SK-N-SH (cell line): Measurements from ENCODE around the gene CACYBP. TPM values are rescaled to one million over a fixed set of nuclear protein-coding genes. Genes with fewer than 3 reads are reported as not detected.

Source experiments
- CTCF ChIA-PET: fragments of 300-600, 350-600 bp; formaldehyde crosslinking; extraction: SDS; loops from one replicate; lab custom pipeline; 2021; lab: Yijun Ruan, JAX
- POLR2A ChIA-PET: fragments of 350-600 bp; sonication (Branson Sonifier 250); formaldehyde crosslinking; extraction: SDS; loops from one replicate; lab custom pipeline; 2020; ENCODE audit warnings: antibody characterized with exemption, inconsistent platforms; lab: Yijun Ruan, JAX
- DNase-seq: peaks from one replicate; pipeline ENCODE4 v3.0.0; 2012
- H2AFZ ChIP-seq: fragments of 200-600 bp; sonication (generic); 2 replicates; pipeline ENCODE4 v1.8.1; 2016; ENCODE audit warnings: antibody characterized with exemption, mild to moderate bottlenecking, low read depth
- H3F3A ChIP-seq: fragments of 200-600 bp; sonication (generic); replicated peaks from 2 replicates; pipeline ENCODE3; 2016; ENCODE audit warnings: antibody characterized with exemption, mild to moderate bottlenecking; ENCODE audit not compliant: insufficient read depth
- H3K27ac ChIP-seq, 2 experiments: fragments of 200-500 bp in 1 of 2; fragments of 200-600 bp in 1 of 2; sonication (Bioruptor generic) in 1 of 2; sonication (generic), shearing (Covaris generic) in 1 of 2; 2 replicates each; pipeline versions ENCODE4 v1.5.1 to v1.6.1; 2014 to 2016; ENCODE audit warnings: low read depth in 2 of 2, inconsistent platforms in 1 of 2, low read length in 1 of 2, mild to moderate bottlenecking in 1 of 2, mixed read lengths in 1 of 2
- H3K27me3 ChIP-seq: fragments of 200-600 bp; sonication (generic), shearing (Covaris generic); 2 replicates; pipeline ENCODE4 v1.6.1; 2016; ENCODE audit warnings: mixed run types; ENCODE audit not compliant: insufficient read depth
- H3K36me3 ChIP-seq, 2 experiments: fragments of 200-500 bp in 1 of 2; fragments of 200-600 bp in 1 of 2; sonication (Bioruptor generic) in 1 of 2; sonication (generic) in 1 of 2; replicated peaks in 1 of 2; 2 replicates each; pipeline versions ENCODE3 to v1.5.1; 2014 to 2016; ENCODE audit warnings: low read length in 1 of 2, mild to moderate bottlenecking in 1 of 2; ENCODE audit not compliant: insufficient read depth in 2 of 2, control insufficient read depth in 1 of 2
- H3K4me1 ChIP-seq, 2 experiments: fragments of 200-500 bp in 1 of 2; fragments of 200-600 bp in 1 of 2; sonication (Bioruptor generic) in 1 of 2; sonication (generic), shearing (Covaris generic) in 1 of 2; 2 replicates each; pipeline versions ENCODE4 v1.5.1 to v1.6.1; 2014 to 2016; ENCODE audit warnings: low read depth in 1 of 2, low read length in 1 of 2, mixed run types in 1 of 2; ENCODE audit not compliant: insufficient read depth in 2 of 2, control insufficient read depth in 1 of 2
- H3K4me2 ChIP-seq: fragments of 200-600 bp; sonication (generic), shearing (Covaris generic); 2 replicates; pipeline ENCODE4 v1.6.1; 2017; ENCODE audit warnings: mixed run types
- H3K4me3 ChIP-seq, 2 experiments: fragments of 200-500 bp in 1 of 2; fragments of 200-600 bp in 1 of 2; sonication (Bioruptor generic) in 1 of 2; sonication (generic), shearing (Covaris generic) in 1 of 2; 2 replicates each; pipeline versions ENCODE4 v1.5.1 to v1.8.1; 2014 to 2016; ENCODE audit warnings: low read depth in 2 of 2, inconsistent platforms in 1 of 2, low read length in 1 of 2, mild to moderate bottlenecking in 1 of 2, mixed read lengths in 1 of 2, moderate library complexity in 1 of 2
- H3K79me2 ChIP-seq: fragments of 200-600 bp; sonication (generic); 2 replicates; pipeline ENCODE4 v1.8.1; 2017; ENCODE audit warnings: mild to moderate bottlenecking; ENCODE audit not compliant: insufficient read depth
- H3K9ac ChIP-seq: fragments of 200-600 bp; sonication (generic); 2 replicates; pipeline ENCODE4 v1.6.1; 2017; ENCODE audit warnings: mixed run types
- H3K9me2 ChIP-seq: fragments of 200-600 bp; sonication (generic); 2 replicates; pipeline ENCODE4 v1.6.1; 2017; ENCODE audit warnings: mixed run types
- H3K9me3 ChIP-seq: fragments of 200-600 bp; sonication (generic); 2 replicates; pipeline ENCODE4 v1.6.1; 2017; ENCODE audit warnings: mixed run types, mild to moderate bottlenecking, moderate library complexity
- H4K20me1 ChIP-seq: fragments of 200-600 bp; sonication (generic); 2 replicates; pipeline ENCODE4 v1.6.1; 2017; ENCODE audit warnings: mild to moderate bottlenecking, mixed run types; ENCODE audit not compliant: insufficient read depth
- EP300 ChIP-seq, 2 experiments: IDR thresholded peaks; 2 replicates each; pipeline versions ENCODE4 v1.4.0 to v1.6.1; 2012; ENCODE audit warnings: borderline replicate concordance in 1 of 2, low read depth in 1 of 2, low read length in 1 of 2
- EZH2phosphoT487 ChIP-seq: fragments of 200-600 bp; sonication (generic); IDR thresholded peaks from 2 replicates; pipeline ENCODE4 v1.6.1; 2017; ENCODE audit warnings: low read depth, mixed run types, mild to moderate bottlenecking, antibody characterized with exemption, moderate library complexity, borderline replicate concordance
- FOXJ3 ChIP-seq: sonication (generic); formaldehyde crosslinking; IDR thresholded peaks from 2 replicates; pipeline ENCODE4 v1.5.1; 2020; ENCODE audit warnings: mild to moderate bottlenecking, missing genetic modification reagents
- FOXM1 ChIP-seq: IDR thresholded peaks from 2 replicates; pipeline ENCODE4 v1.4.0; 2012; ENCODE audit warnings: low read depth, mild to moderate bottlenecking
- GATA2 ChIP-seq: sonication (generic); formaldehyde crosslinking; IDR thresholded peaks from 2 replicates; pipeline ENCODE4 v1.5.0; 2020; ENCODE audit warnings: mild to moderate bottlenecking, missing genetic modification reagents
- NRF1 ChIP-seq: IDR thresholded peaks from 2 replicates; pipeline ENCODE4 v1.6.1; 2012; ENCODE audit warnings: low read depth, mild to moderate bottlenecking, low read length
- POLR2AphosphoS5 ChIP-seq: IDR thresholded peaks from 2 replicates; pipeline ENCODE4 v1.6.1; 2012; ENCODE audit warnings: low read depth, low read length
- RCOR1 ChIP-seq: fragments of 150-350 bp; IDR thresholded peaks from 2 replicates; pipeline ENCODE4 v1.6.1; 2017; ENCODE audit warnings: antibody characterized with exemption, low read length
- RFX5 ChIP-seq: IDR thresholded peaks from 2 replicates; pipeline ENCODE4 v1.6.1; 2012; ENCODE audit warnings: mild to moderate bottlenecking, improper control_type of control experiment, low read length
- TCF12 ChIP-seq: IDR thresholded peaks from 2 replicates; pipeline ENCODE4 v1.4.0; 2012
- YY1 ChIP-seq: IDR thresholded peaks from 2 replicates; pipeline ENCODE4 v1.4.0; 2012; ENCODE audit warnings: low read depth, mild to moderate bottlenecking
- WGBS: methylation state at CpG from one replicate; pipeline ENCODE4 v1.1.6; 2017; ENCODE audit warnings: low lambda C conversion rate; 5-methylcytosine and 5-hydroxymethylcytosine counted together
- polyA plus RNA-seq, 3 experiments: library from polyadenylated mRNA; depleted of rRNA; stranded (reverse); fragments of >200 nt; gene quantifications; 2 replicates each; pipeline ENCODE4 v1.2.3, GENCODE V29; 2012
- TF ChIP-seq, protein P1 (sequence below): IDR thresholded peaks from 2 replicates; pipeline ENCODE4; 2012
- TF ChIP-seq, protein P2 (sequence below): IDR thresholded peaks from 2 replicates; pipeline ENCODE4 v1.4.0; 2012; ENCODE audit warnings: low read depth
- TF ChIP-seq, protein P3 (sequence below): IDR thresholded peaks from 2 replicates; pipeline ENCODE4 v1.4.0; 2012; ENCODE audit warnings: low read depth, borderline replicate concordance
- TF ChIP-seq, protein P4 (sequence below): IDR thresholded peaks from 2 replicates; pipeline ENCODE4 v1.4.0; 2012; ENCODE audit warnings: low read depth, borderline replicate concordance

Gene CACYBP
- polyA plus RNA-seq, 1 of the 3 experiments (the other 2 are of a cell fraction): 56.2 TPM

DNA sequence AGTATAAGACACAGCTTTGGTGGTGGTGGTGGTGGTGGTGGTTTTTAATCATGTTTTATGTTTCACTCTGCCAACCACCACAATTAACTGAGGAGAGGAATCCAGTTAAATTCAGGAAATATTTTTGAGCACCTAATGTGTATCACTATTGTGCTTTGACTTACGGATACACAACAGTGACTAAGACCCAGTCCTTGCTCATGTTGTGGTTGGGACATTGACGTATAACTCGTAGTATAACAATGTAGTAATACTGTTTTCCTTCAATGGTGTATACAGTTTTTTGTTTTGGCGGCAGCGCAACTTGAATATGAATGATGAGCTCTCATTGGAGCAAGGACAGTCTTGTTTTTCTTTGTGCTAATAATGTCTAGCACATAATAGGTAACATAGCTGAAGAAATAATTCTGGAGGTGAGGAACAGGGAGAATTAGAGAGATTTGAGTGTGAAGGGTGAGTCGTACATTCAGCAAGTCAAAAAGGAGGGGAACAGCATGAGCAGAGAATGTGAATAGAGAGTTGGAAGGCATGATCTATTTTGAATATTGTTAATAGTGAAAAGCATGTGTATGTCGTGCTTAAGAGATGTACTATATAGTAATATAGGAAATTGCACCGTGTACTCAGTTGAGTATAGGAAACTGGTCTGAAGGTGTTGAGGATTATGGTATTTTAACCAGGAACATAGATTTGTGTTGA lies 5.5 kb downstream of the CACYBP start:
- Histone ChIP-seq H3K9me3 (no peaks in the 10 kb centered on the region), H4K20me1 (peaks cover 10% of the 10 kb centered on the region; the same call in 1 of the 2 replicates), H3K4me3 (no peak overlapping the region), H3K27ac (no peak overlapping the region), H3K4me2 (no peak overlapping the region), H3K9me2 (no peaks in the 10 kb centered on the region), H3K36me3 (peaks cover 38 to 57% of the 10 kb centered on the region in 2 experiments), H2AFZ (no peak overlapping the region), H3K27me3 (no peaks in the 10 kb centered on the region), H3F3A (peaks cover 4% of the 10 kb centered on the region), H3K4me1 (peaks cover 0 to 3% of the 10 kb centered on the region in 2 experiments; a peak in 2 of 4 replicates), H3K79me2 (peaks cover 98% of the 10 kb centered on the region), H3K9ac (no peak overlapping the region)
- ChIA-PET CTCF (interaction anchor here (1.4 kb wide), 1 partner anchor 9 kb away, joined by 3 read pairs; no protein-coding TSS in a partner anchor), POLR2A (interaction anchor here (0.8 to 1.3 kb wide), 2 partner anchors 8 to 18 kb away, joined by 4 to 5 read pairs; partner anchors contain the start of gene MRPS14)
- TF ChIP-seq, protein P1, sequence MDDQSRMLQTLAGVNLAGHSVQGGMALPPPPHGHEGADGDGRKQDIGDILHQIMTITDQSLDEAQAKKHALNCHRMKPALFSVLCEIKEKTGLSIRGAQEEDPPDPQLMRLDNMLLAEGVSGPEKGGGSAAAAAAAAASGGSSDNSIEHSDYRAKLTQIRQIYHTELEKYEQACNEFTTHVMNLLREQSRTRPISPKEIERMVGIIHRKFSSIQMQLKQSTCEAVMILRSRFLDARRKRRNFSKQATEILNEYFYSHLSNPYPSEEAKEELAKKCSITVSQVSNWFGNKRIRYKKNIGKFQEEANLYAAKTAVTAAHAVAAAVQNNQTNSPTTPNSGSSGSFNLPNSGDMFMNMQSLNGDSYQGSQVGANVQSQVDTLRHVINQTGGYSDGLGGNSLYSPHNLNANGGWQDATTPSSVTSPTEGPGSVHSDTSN: no peak
- TF ChIP-seq YY1: no peak
- no peak for TF ChIP-seq TCF12
- no peak for TF ChIP-seq EP300 (IDR thresholded peaks at IDR 0.05; ENCODE audit: borderline replicate concordance in 1 of 2, low read depth in 1 of 2, low read length in 1 of 2)
- no peak for TF ChIP-seq NRF1
- no peak for TF ChIP-seq GATA2 (CRISPR knock-in tag)
- TF ChIP-seq, protein P2, sequence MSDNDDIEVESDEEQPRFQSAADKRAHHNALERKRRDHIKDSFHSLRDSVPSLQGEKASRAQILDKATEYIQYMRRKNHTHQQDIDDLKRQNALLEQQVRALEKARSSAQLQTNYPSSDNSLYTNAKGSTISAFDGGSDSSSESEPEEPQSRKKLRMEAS: no peak
- TF ChIP-seq, protein P3, sequence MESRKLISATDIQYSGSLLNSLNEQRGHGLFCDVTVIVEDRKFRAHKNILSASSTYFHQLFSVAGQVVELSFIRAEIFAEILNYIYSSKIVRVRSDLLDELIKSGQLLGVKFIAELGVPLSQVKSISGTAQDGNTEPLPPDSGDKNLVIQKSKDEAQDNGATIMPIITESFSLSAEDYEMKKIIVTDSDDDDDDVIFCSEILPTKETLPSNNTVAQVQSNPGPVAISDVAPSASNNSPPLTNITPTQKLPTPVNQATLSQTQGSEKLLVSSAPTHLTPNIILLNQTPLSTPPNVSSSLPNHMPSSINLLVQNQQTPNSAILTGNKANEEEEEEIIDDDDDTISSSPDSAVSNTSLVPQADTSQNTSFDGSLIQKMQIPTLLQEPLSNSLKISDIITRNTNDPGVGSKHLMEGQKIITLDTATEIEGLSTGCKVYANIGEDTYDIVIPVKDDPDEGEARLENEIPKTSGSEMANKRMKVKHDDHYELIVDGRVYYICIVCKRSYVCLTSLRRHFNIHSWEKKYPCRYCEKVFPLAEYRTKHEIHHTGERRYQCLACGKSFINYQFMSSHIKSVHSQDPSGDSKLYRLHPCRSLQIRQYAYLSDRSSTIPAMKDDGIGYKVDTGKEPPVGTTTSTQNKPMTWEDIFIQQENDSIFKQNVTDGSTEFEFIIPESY: no peak
- no peak for TF ChIP-seq EZH2phosphoT487
- TF ChIP-seq FOXM1: no peak
- TF ChIP-seq POLR2AphosphoS5: no peak
- TF ChIP-seq FOXJ3 (CRISPR knock-in tag): no peak
- no peak for TF ChIP-seq RFX5
- TF ChIP-seq, protein P4, sequence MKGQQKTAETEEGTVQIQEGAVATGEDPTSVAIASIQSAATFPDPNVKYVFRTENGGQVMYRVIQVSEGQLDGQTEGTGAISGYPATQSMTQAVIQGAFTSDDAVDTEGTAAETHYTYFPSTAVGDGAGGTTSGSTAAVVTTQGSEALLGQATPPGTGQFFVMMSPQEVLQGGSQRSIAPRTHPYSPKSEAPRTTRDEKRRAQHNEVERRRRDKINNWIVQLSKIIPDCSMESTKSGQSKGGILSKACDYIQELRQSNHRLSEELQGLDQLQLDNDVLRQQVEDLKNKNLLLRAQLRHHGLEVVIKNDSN: no peak
- no peak for TF ChIP-seq RCOR1
- 94% methylated on average over 8 of the region's 8 CpGs for WGBS
- DNase-seq: no peak
